Endothelial cell of umbilical vein (primary cell): ENCODE data around the gene SPDYE17.
"Not testable (repeated sequence)": the region's sequence is repeated elsewhere in the genome, so short reads cannot be mapped to it uniquely, and the experiment has no call there.

ENCODE experiments used
- EZH2 ChIP-seq: IDR thresholded peaks from 2 replicates; pipeline ENCODE4 v1.6.1; 2012; ENCODE audit warnings: borderline replicate concordance, low read depth, mild to moderate bottlenecking, moderate library complexity, low read length, inconsistent platforms; ENCODE audit not compliant: severe bottlenecking
- POLR2A ChIP-seq: IDR thresholded peaks from 2 replicates; pipeline ENCODE4 v1.6.1; 2012; ENCODE audit warnings: low read depth, mild to moderate bottlenecking, control low read depth, low read length
- POLR2AphosphoS5 ChIP-seq: IDR thresholded peaks from 2 replicates; pipeline ENCODE4 v1.6.1; 2012; ENCODE audit warnings: low read depth, mild to moderate bottlenecking, control low read depth, low read length, moderate library complexity; ENCODE audit not compliant: insufficient read depth
- TF ChIP-seq, protein P1 (sequence below), 2 donors: IDR thresholded peaks; 1 replicate in 1 of 2; 2 replicates in 1 of 2; pipeline ENCODE4 v1.5.1; 2011; ENCODE audit warnings: low read length in 2 of 2, mild to moderate bottlenecking in 2 of 2, moderate library complexity in 2 of 2, control low read depth in 1 of 2, inconsistent platforms in 1 of 2, low read depth in 1 of 2; ENCODE audit not compliant: insufficient read depth in 1 of 2; ENCODE audit errors: extremely low read depth in 1 of 2

DNA sequence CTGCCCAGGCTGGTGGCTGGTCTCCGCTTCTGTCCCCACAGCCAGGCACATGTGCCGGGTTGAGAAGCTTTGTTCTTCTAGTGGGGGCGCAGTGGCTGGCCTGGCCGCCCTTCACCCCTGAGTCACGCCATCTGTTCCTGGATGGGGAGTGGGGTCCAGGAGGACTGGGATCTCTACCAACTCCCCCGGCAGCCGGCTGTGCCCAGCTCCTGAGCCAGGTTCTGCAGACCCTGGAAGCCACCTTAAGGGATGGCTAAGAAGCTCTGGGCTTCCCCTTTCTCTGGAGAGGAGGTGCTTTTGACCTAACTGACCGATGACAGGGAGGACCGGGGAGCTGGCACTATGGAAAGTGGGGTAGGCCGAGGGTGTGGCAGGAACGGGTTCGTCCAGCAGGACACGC is 37.9 kb downstream of the SPDYE17 start:
- TF ChIP-seq, protein P1, sequence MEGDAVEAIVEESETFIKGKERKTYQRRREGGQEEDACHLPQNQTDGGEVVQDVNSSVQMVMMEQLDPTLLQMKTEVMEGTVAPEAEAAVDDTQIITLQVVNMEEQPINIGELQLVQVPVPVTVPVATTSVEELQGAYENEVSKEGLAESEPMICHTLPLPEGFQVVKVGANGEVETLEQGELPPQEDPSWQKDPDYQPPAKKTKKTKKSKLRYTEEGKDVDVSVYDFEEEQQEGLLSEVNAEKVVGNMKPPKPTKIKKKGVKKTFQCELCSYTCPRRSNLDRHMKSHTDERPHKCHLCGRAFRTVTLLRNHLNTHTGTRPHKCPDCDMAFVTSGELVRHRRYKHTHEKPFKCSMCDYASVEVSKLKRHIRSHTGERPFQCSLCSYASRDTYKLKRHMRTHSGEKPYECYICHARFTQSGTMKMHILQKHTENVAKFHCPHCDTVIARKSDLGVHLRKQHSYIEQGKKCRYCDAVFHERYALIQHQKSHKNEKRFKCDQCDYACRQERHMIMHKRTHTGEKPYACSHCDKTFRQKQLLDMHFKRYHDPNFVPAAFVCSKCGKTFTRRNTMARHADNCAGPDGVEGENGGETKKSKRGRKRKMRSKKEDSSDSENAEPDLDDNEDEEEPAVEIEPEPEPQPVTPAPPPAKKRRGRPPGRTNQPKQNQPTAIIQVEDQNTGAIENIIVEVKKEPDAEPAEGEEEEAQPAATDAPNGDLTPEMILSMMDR (IDR thresholded peaks at IDR 0.05; ENCODE audit: extremely low read depth in 1 of 2, insufficient read depth in 1 of 2, low read depth in 1 of 2, low read length in 2 of 2): not testable (repeated sequence)
- not testable (repeated sequence) for TF ChIP-seq POLR2AphosphoS5, POLR2A, EZH2
